ENCODE results near the gene CDKN1C.

The CDKN1C gene

GRCh38 chr11:2886936-2887335 is 1.4 kb upstream of the CDKN1C start:
- Mint-ChIP-seq H3K27ac (no peak overlapping the region), H3K4me1 (peaks cover 52% of the 10 kb centered on the region), H3K4me3 (peak overlapping the region; percentile 65), H3K36me3 (ENCODE audit: low read depth) (peaks cover 11% of the 10 kb centered on the region), H3K9me3 (no peaks in the 10 kb centered on the region), H3K27me3 (ENCODE audit: low read depth, poor library complexity) (peaks cover 14% of the 10 kb centered on the region)
- DNase-seq, result no peak
- no peak for TF ChIP-seq CTCF (IDR thresholded peaks at IDR 0.05)

GRCh38 chr11:2886191-2886894 is 768 bp upstream of the CDKN1C start:
- Mint-ChIP-seq H3K36me3 (ENCODE audit: low read depth) (peaks cover 11% of the 10 kb centered on the region), H3K27me3 (ENCODE audit: low read depth, poor library complexity) (peaks cover 14% of the 10 kb centered on the region), H3K9me3 (no peaks in the 10 kb centered on the region), H3K27ac (no peak overlapping the region), H3K4me1 (peaks cover 46% of the 10 kb centered on the region), H3K4me3 (peak overlapping the region; percentile 65)
- peak; percentile 73 for DNase-seq
- no peak for TF ChIP-seq CTCF (IDR thresholded peaks at IDR 0.05)

GRCh38 chr11:2885017-2885677 is 428 bp downstream of the CDKN1C start:
- Mint-ChIP-seq H3K27ac (peak overlapping the region; percentile 21), H3K4me1 (peaks cover 42% of the 10 kb centered on the region), H3K9me3 (no peaks in the 10 kb centered on the region), H3K36me3 (ENCODE audit: low read depth) (peaks cover 11% of the 10 kb centered on the region), H3K27me3 (ENCODE audit: low read depth, poor library complexity) (peaks cover 14% of the 10 kb centered on the region), H3K4me3 (peak overlapping the region; percentile 94)
- TF ChIP-seq CTCF (IDR thresholded peaks at IDR 0.05), result no peak
- peak; percentile 64 for DNase-seq

GRCh38 chr11:2883979-2884815 is 1.4 kb downstream of the CDKN1C start:
- Mint-ChIP-seq H3K4me3 (peak overlapping the region; percentile 93), H3K27me3 (ENCODE audit: low read depth, poor library complexity) (peaks cover 14% of the 10 kb centered on the region), H3K36me3 (ENCODE audit: low read depth) (peaks cover 16% of the 10 kb centered on the region), H3K27ac (no peak overlapping the region), H3K4me1 (peaks cover 36% of the 10 kb centered on the region), H3K9me3 (no peaks in the 10 kb centered on the region)
- no peak for TF ChIP-seq CTCF (IDR thresholded peaks at IDR 0.05)
- peak; percentile 59 for DNase-seq

GRCh38 chr11:2883640-2883978 is 2.0 kb downstream of the CDKN1C start:
- H3K9me3 Mint-ChIP-seq, result peaks cover 5% of the 10 kb centered on the region
- no peak for DNase-seq
- H3K27me3 Mint-ChIP-seq (ENCODE audit: low read depth, poor library complexity), result peaks cover 15% of the 10 kb centered on the region
- peak overlapping the region; percentile 93 for H3K4me3 Mint-ChIP-seq
- H3K4me1 Mint-ChIP-seq, result peaks cover 36% of the 10 kb centered on the region
- peaks cover 22% of the 10 kb centered on the region for H3K36me3 Mint-ChIP-seq (ENCODE audit: low read depth)
- no peak for TF ChIP-seq CTCF (IDR thresholded peaks at IDR 0.05)
- H3K27ac Mint-ChIP-seq, result no peak overlapping the region

Data from nephron progenitor cell (in vitro differentiated cells).